Vagina (tissue), 2 donors: ENCODE results near the gene MYEOV. TPM values are rescaled to one million over a fixed set of nuclear protein-coding genes. Genes with fewer than 3 reads are reported as not detected.

Experiments used
- DNase-seq, 2 donors: peaks; one replicate each; pipeline ENCODE4 v3.0.0-alpha.2; 2017; ENCODE audit errors: extremely low spot score in 2 of 2
- H3K27ac ChIP-seq: fragments of 200-600 bp; sonication (generic); one replicate; pipeline ENCODE4 v1.5.1; 2019
- H3K27me3 ChIP-seq: fragments of 200-600 bp; sonication (generic); one replicate; pipeline ENCODE4 v1.5.1; 2019
- H3K36me3 ChIP-seq, 2 donors: fragments of 200-600 bp; sonication (generic); one replicate each; pipeline ENCODE4 v1.5.1; 2017 to 2019
- H3K4me1 ChIP-seq: fragments of 200-600 bp; sonication (generic); one replicate; pipeline ENCODE4 v1.5.1; 2019
- H3K4me3 ChIP-seq, 2 donors: fragments of 200-600 bp; sonication (generic); 1 replicate in 1 of 2; 2 replicates in 1 of 2; pipeline ENCODE4 v1.5.1; 2016 to 2019
- H3K9me3 ChIP-seq: fragments of 200-600 bp; sonication (generic); one replicate; pipeline ENCODE4 v1.5.1; 2019
- POLR2A ChIP-seq, 2 donors: fragments of 450-650 bp; IDR thresholded peaks; one replicate each; pipeline ENCODE4 v1.6.1; 2017; ENCODE audit warnings: antibody characterized with exemption in 2 of 2, mild to moderate bottlenecking in 2 of 2, moderate library complexity in 2 of 2
- POLR2AphosphoS5 ChIP-seq, 2 donors: sonication (generic); formaldehyde crosslinking; IDR thresholded peaks; one replicate each; pipeline ENCODE4 v1.9.0; 2017; ENCODE audit warnings: antibody characterized with exemption in 2 of 2, mild to moderate bottlenecking in 2 of 2, low read depth in 1 of 2; ENCODE audit not compliant: insufficient read depth in 1 of 2
- intact Hi-C: fragments of 100-400 bp; cut with DNase I; formaldehyde crosslinking; loops from one replicate; pipeline ENCODE4 v1.15.1; 2023
- total RNA-seq: library from RNA; depleted of rRNA; stranded (reverse); fragments of >200 nt; gene quantifications from one replicate; pipeline ENCODE4 v1.2.3, GENCODE V29; 2016
- TF ChIP-seq, protein P1 (sequence below), 3 experiments: fragments of 450-650 bp in 2 of 3; fragments of 200-600 bp in 1 of 3; sonication (generic) in 1 of 3; IDR thresholded peaks; one replicate each; pipeline ENCODE4 v1.5.1; 2017 to 2019; ENCODE audit warnings: antibody characterized with exemption in 3 of 3, mild to moderate bottlenecking in 2 of 3, moderate library complexity in 2 of 3

Gene MYEOV
- total RNA-seq, 1 donor from 2014 or later = 13.3 TPM

GRCh38 chr11:69337211-69337721 lies 43.3 kb downstream of the MYEOV start:
- no peaks in the 10 kb centered on the region for H3K4me1 ChIP-seq
- TF ChIP-seq POLR2AphosphoS5 (IDR thresholded peaks at IDR 0.05; ENCODE audit: insufficient read depth in 1 of 2, low read depth in 1 of 2) = no peak
- TF ChIP-seq, protein P1, sequence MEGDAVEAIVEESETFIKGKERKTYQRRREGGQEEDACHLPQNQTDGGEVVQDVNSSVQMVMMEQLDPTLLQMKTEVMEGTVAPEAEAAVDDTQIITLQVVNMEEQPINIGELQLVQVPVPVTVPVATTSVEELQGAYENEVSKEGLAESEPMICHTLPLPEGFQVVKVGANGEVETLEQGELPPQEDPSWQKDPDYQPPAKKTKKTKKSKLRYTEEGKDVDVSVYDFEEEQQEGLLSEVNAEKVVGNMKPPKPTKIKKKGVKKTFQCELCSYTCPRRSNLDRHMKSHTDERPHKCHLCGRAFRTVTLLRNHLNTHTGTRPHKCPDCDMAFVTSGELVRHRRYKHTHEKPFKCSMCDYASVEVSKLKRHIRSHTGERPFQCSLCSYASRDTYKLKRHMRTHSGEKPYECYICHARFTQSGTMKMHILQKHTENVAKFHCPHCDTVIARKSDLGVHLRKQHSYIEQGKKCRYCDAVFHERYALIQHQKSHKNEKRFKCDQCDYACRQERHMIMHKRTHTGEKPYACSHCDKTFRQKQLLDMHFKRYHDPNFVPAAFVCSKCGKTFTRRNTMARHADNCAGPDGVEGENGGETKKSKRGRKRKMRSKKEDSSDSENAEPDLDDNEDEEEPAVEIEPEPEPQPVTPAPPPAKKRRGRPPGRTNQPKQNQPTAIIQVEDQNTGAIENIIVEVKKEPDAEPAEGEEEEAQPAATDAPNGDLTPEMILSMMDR (IDR thresholded peaks at IDR 0.05) = no peak
- TF ChIP-seq POLR2A (IDR thresholded peaks at IDR 0.05) = no peak
- no peaks in the 10 kb centered on the region for H3K27me3 ChIP-seq
- H3K9me3 ChIP-seq = no peaks in the 10 kb centered on the region
- no peaks in the 10 kb centered on the region for H3K36me3 ChIP-seq
- H3K4me3 ChIP-seq = no peak overlapping the region
- DNase-seq = peak; percentile 27 to 34
- no peak overlapping the region for H3K27ac ChIP-seq
- intact Hi-C loops = no loop called here

GRCh38 chr11:69339041-69339733 lies 45.2 kb downstream of the MYEOV start:
- H3K27ac ChIP-seq = no peak overlapping the region
- DNase-seq = peak; percentile 54 to 77
- no peaks in the 10 kb centered on the region for H3K36me3 ChIP-seq
- TF ChIP-seq POLR2AphosphoS5 (IDR thresholded peaks at IDR 0.05; ENCODE audit: insufficient read depth in 1 of 2, low read depth in 1 of 2) (no peak), POLR2A (IDR thresholded peaks at IDR 0.05) (no peak)
- no peak overlapping the region for H3K4me3 ChIP-seq
- H3K4me1 ChIP-seq = no peaks in the 10 kb centered on the region
- no peaks in the 10 kb centered on the region for H3K9me3 ChIP-seq
- intact Hi-C loops = no loop called here
- H3K27me3 ChIP-seq = no peaks in the 10 kb centered on the region

DNA sequence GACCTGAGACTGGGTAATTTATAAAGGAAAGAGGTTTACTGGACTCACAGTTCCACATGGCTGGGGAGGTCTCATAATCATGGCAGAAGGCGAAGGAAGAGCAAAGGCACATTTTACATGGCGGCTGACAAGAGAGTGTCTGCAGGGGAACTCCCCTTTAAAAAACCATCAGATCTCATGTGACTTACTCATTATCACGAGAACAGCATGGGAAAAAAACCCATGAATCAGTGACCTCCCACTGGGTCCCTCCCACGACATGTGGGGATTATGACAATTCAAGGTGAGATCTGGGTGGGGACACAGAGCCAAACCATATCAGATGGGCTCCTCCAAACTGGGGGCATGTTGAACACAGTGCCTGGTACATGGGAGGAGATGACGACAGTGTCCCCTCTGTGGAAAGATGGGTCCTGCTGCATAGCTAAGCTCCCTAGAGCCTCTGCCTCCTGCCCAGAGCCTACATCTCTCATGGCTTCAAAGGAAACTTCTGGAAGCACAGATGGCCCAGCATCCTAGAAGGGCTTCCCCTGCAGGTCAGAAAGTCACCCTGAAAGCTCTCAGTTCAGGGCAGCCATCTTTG lies 46.1 kb downstream of the MYEOV start:
- intact Hi-C loops = no loop called here
- Histone ChIP-seq H3K27ac (no peak overlapping the region), H3K9me3 (no peaks in the 10 kb centered on the region), H3K4me3 (no peak overlapping the region), H3K27me3 (no peaks in the 10 kb centered on the region), H3K36me3 (no peaks in the 10 kb centered on the region), H3K4me1 (no peaks in the 10 kb centered on the region)
- DNase-seq = peak; percentile 42 to 85
- TF ChIP-seq POLR2A (IDR thresholded peaks at IDR 0.05) (no peak), POLR2AphosphoS5 (IDR thresholded peaks at IDR 0.05; ENCODE audit: insufficient read depth in 1 of 2, low read depth in 1 of 2) (no peak)
- TF ChIP-seq, protein P1 (IDR thresholded peaks at IDR 0.05) = no peak

- no peak overlapping the region for H3K4me3 ChIP-seq
- H3K4me1 ChIP-seq = no peaks in the 10 kb centered on the region
- intact Hi-C loops = no loop called here
- DNase-seq = peak; percentile 56 to 82
- no peak overlapping the region for H3K27ac ChIP-seq
- TF ChIP-seq POLR2AphosphoS5 (IDR thresholded peaks at IDR 0.05; ENCODE audit: insufficient read depth in 1 of 2, low read depth in 1 of 2) (no peak), POLR2A (IDR thresholded peaks at IDR 0.05) (no peak)
- TF ChIP-seq, protein P1 (IDR thresholded peaks at IDR 0.05) = no peak
- H3K36me3 ChIP-seq = no peaks in the 10 kb centered on the region
- H3K27me3 ChIP-seq = no peaks in the 10 kb centered on the region
- no peaks in the 10 kb centered on the region for H3K9me3 ChIP-seq
Measured at GRCh38 chr11:69342588-69343330, 48.8 kb downstream of the MYEOV start.

GRCh38 chr11:69343401-69344321 lies 49.7 kb downstream of the MYEOV start:
- peak; percentile 65 to 85 for DNase-seq
- H3K27ac ChIP-seq = no peak overlapping the region
- no peaks in the 10 kb centered on the region for H3K9me3 ChIP-seq
- TF ChIP-seq, protein P1 (IDR thresholded peaks at IDR 0.05) = no peak
- TF ChIP-seq POLR2A (IDR thresholded peaks at IDR 0.05) (no peak), POLR2AphosphoS5 (IDR thresholded peaks at IDR 0.05; ENCODE audit: insufficient read depth in 1 of 2, low read depth in 1 of 2) (no peak)
- no peak overlapping the region for H3K4me3 ChIP-seq
- H3K4me1 ChIP-seq = no peaks in the 10 kb centered on the region
- intact Hi-C loops = no loop called here
- no peaks in the 10 kb centered on the region for H3K27me3 ChIP-seq
- no peaks in the 10 kb centered on the region for H3K36me3 ChIP-seq
